GM19035 (cell line): ENCODE data around the gene HLA-DRB1.
"Not testable (repeated sequence)": the region's sequence is repeated elsewhere in the genome, so short reads cannot be mapped to it uniquely, and the experiment has no call there.

Source experiments
- ATAC-seq: cut with Tn5 transposase; IDR thresholded peaks from one replicate; pipeline ENCODE4 v1.9.1; 2021; ENCODE audit not compliant: unreplicated experiment

The HLA-DRB1 gene

DNA sequence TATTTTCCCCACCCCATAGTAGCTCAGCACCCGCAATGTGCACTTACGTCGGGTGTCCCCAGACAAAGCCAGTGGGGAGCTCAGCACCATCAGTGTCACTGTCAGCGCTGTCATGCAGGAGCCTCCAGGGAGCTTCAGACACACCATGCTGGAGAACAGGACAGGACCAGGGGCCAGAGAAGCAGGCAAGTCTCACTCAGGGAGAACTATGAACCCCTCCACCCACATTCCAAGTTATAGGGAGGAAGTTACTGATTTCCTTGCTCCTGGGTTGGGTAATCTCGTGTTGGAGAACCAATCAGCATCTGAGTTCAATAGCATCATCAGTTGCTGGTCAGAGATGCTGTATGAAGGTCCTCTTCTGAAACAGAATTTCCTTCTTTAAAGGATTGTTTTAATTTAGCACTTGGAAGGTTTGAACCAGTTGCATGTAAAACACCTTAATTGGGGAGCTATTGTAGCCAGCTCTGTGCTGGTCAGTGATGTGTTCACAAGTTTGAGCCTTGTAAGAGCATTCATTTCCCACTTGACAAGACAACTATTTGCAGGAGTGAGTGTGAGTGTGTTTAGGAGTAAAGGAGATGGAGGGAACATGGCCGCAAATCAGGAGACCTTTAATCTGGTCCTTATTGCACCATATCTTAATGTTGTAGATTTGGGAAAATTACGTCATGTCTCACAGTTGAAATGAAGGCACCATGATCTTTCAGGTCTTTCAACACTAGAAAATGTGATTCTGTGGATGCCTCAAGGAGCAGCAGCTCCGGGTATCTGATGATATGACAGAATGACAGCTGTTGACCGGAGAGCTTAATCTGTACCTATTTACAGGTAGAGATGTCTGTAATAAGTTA lies at the start of gene HLA-DRB1:
TSS of gene HLA-DRB1 (minus strand) at position 253 of the 854 bp plus-strand sequence. CDS start at position 147, 106 bp downstream.
- ATAC-seq, result peak; percentile 96

DNA sequence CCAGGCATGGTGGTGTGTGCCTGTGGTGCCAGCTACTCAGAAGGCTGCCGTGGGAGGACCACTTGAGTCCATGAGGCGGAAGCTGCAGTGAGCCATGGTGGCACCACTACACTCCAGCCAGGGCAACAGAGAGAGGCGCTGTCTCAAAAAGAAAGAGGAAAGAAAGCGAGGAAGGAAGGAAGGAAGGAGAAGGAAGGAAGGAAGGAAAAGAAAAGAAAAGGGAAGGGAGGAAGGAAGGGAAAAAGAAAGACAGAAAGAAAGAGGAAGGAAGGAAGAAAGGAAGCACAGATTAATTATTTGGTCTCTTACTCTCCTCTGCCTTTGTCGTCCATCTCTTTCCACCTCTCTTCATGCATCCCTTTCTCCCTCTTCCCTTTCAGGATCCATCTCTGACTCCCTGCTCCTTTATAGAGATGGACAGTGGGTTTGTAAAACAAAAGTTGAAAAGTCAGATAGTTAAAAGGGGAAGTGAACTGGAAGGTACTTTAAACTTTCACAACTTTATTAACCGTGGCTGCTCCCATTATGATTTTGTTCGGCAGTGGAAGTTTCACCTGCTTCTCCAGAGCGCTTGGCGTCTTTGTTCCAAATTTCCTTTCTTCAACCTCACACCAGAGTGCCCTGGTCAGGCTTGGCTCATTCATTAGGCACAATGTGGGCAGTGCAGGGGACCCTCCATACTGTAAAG lies 49.0 kb upstream of the HLA-DRB1 start:
- no peak for ATAC-seq

DNA sequence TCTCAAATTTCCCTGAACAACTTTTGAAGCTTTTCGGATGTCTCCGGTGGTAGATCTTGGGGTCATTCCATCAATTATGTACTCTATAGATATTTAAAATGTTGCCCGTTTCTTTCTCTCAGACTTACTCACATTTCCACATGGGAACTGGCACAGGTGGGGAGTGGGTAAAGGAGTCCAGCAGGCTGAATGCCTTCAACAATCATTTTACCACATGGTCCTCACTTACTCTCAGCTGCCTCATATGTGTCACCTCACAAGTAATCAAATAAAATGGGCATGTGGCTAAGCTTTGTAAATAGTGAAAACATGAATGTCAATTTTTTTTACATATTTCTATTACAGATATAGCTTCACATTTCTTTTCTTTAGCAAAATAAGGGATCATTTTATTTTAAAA lies 48.2 kb upstream of the HLA-DRB1 start:
- no peak for ATAC-seq

- ATAC-seq, result no peak
Measured at GRCh38 chr6:32637219-32637880, 47.7 kb upstream of the HLA-DRB1 start, which contains the start of gene HLA-DQA1. TSS of gene HLA-DQA1 (plus strand) at chr6:32637406. CDS start at chr6:32637459, 53 bp downstream.

DNA sequence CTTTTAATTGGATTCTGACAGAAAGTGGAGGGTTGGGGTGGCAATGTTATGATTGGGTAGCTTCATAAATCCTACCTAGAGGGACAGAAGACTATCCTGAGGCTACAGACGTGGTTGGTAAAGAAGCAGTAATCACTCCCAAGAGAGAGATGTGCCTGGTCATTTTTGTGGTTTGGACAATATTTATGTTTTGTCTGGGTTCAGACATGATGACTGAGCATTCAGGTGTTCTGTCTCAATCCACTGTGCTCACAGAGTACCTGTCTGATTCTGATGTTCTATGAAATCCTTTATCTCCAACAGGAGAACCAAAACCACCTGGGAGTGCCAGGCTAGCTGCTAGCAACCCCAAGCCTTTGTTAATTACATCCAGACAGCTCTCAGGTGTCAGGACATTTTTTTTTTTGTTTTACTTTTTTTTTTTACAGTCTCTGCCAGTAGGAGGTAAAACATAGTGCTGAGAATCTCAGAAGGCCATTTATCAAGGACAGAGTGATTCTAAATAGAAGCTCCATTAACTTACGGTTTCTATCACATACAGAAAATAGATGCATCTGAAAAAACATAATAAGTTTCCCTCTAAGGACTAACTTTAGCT lies 46.0 kb upstream of the HLA-DRB1 start:
- ATAC-seq, result no peak

- not testable (repeated sequence) for ATAC-seq
Measured at GRCh38 chr6:32629793-32630192, 40.1 kb upstream of the HLA-DRB1 start.

- peak; percentile 40 for ATAC-seq
Measured at GRCh38 chr6:32627831-32628230, 38.2 kb upstream of the HLA-DRB1 start.

GRCh38 chr6:32627249-32627648 lies 37.6 kb upstream of the HLA-DRB1 start:
- no peak for ATAC-seq

- ATAC-seq, result no peak
Measured at GRCh38 chr6:32625137-32625536, 35.5 kb upstream of the HLA-DRB1 start.

- no peak for ATAC-seq
Measured at GRCh38 chr6:32624565-32624964, 34.9 kb upstream of the HLA-DRB1 start.

GRCh38 chr6:32623693-32624092 lies 34.0 kb upstream of the HLA-DRB1 start:
- ATAC-seq, result no peak

- peak; percentile 67 for ATAC-seq
Measured at GRCh38 chr6:32622545-32623401, 33.1 kb upstream of the HLA-DRB1 start.

DNA sequence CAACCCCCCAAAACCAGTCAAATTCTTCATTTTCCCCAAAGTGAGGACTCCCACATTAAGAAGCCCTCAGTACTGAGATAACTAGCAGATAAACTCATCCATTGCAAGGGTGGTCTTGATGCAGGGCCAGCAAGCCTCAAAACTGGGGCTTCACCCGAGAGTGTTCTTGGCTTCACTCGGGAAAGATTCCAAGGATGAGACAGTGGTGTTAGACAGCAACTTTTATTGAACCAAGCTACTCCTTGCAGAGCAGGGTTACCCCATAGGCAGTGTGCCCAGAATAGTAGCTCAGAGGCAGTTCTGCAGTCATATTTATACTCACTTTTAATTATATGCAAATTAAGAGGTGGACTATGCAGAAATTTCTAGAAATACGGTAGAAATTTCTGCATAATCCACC lies 31.7 kb upstream of the HLA-DRB1 start:
- ATAC-seq, result no peak

GRCh38 chr6:32617751-32618150 lies 28.1 kb upstream of the HLA-DRB1 start:
- ATAC-seq, result no peak

DNA sequence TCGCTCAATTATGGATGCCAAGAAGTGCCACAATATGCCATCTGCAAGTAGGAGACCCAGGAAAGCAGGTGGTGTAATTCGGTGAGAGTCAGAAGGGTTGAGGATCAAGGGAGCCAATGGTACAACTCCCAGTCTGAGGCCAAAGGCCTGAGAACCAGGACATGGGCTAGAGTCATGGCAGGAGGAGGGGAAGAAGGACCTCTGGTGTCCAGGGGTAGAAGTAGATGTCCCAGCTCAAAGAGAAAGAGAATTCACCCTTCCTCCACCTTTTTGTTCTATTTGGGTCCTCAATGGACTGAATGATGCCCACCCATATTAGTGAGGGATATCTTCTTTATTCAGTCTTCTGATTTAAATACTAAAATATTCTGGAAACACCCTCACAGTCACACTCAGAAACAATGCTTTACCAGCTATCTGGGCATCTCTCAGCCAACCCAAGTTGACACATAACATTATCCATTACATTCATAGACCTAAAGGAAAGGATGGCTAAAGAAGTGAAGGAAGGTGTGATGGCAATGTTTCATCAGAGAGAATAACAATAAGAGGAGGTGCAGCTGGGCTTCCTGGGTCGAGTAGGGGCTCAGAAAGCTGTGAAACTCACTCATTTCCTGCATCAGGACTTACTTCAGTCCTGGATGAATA lies 26.4 kb upstream of the HLA-DRB1 start:
- no peak for ATAC-seq

DNA sequence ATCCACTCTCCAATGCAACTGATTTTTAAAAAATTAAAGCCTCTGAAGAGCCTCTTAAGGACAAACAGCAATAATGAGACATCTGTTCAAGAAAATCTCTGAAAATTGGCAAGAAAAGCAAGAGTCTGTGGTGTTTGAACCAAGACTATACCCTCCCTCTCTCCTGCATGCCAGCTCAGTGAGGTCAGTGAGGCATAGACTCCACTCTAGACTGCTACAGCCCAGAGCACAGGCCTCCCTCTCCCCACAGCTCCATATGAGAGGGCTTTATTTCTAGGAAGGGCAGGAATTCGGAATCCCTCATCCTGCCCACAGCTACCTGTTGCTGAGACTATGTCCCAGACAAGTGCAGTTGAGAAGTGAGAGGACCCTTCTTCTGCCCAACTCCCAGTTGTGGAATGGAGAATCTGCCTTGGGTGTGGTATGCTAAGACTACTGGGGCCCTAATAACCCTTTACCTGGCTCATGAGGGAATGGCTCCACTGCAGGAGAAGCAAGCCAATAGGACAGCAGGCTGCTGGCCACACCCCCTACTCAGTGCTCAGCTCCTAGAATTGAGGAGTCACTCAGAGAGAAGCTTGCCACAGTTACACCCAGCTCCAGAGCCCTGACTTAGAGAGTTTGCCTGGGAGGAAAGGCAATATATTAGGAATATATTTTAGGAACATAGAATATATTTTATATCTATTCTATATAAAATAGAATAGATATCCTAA lies 24.9 kb upstream of the HLA-DRB1 start:
- no peak for ATAC-seq

DNA sequence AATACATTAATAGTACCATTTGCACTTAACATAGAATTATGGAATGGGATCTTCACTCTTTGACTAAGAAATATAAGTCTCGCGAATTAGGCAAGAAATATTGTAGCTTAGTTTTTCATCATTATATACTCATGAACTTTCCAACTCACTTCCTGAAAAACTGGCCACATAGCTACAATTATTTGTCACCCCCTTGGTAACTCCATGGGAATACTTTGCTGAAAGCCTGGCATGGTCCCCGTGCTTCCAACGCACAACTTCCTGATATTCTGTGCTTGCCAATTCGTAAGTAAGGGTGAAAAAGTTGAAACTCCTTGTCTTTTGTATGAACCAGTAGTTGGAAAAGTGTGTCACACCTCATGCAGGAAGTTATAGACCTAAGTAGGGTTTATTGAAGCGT lies 23.8 kb upstream of the HLA-DRB1 start:
- ATAC-seq, result no peak

- ATAC-seq, result no peak
Measured at GRCh38 chr6:32610682-32611296, 21.1 kb upstream of the HLA-DRB1 start.
